AG09319 (cell line): ENCODE measurements around the gene DMBT1.
"Not testable (repeated sequence)": the region's sequence is repeated elsewhere in the genome, so short reads cannot be mapped to it uniquely, and the experiment has no call there.

Experiments used
- DNase-seq: peaks from one replicate; pipeline ENCODE4 v3.0.0-alpha.2; 2010; ENCODE audit warnings: low read depth; ENCODE audit errors: extremely low read depth
- TF ChIP-seq, protein P1 (sequence below): IDR thresholded peaks from 2 replicates; pipeline ENCODE4 v1.5.1; 2011; ENCODE audit warnings: low read depth, mild to moderate bottlenecking, inconsistent platforms, low read length, moderate library complexity

Gene DMBT1

DNA sequence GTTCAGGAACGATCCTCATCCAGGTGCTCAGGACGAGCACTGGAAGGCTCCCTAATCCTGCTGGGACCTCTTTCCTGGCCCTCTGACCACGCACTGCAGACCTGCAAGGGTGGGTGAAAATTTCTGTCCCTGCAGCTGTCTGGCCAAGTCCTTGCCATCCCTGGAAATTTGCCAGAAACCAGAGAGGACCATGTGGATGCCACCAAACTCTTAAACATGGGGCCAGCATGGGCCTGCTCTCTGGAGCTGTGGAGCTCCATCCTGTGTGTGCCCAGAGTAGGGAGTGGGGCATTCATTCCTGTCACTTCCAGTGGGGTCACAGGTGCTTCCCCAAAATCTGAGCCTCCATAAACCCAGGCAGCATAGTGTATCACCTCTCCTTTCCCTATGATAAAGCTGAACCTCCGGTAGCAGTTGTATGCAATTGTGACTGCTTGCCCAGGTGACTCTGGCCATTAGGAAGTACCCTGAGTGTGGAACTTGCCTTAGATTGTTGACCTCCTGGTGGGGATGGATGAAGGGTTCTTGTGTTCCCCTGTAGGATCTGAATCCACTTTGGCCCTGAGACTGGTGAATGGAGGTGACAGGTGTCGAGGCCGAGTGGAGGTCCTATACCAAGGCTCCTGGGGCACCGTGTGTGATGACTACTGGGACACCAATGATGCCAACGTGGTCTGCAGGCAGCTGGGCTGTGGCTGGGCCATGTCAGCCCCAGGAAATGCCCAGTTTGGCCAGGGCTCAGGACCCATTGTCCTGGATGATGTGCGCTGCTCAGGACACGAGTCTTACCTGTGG is 57.1 kb downstream of the DMBT1 start:
- TF ChIP-seq, protein P1, sequence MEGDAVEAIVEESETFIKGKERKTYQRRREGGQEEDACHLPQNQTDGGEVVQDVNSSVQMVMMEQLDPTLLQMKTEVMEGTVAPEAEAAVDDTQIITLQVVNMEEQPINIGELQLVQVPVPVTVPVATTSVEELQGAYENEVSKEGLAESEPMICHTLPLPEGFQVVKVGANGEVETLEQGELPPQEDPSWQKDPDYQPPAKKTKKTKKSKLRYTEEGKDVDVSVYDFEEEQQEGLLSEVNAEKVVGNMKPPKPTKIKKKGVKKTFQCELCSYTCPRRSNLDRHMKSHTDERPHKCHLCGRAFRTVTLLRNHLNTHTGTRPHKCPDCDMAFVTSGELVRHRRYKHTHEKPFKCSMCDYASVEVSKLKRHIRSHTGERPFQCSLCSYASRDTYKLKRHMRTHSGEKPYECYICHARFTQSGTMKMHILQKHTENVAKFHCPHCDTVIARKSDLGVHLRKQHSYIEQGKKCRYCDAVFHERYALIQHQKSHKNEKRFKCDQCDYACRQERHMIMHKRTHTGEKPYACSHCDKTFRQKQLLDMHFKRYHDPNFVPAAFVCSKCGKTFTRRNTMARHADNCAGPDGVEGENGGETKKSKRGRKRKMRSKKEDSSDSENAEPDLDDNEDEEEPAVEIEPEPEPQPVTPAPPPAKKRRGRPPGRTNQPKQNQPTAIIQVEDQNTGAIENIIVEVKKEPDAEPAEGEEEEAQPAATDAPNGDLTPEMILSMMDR = no peak
- DNase-seq = no peak

DNA sequence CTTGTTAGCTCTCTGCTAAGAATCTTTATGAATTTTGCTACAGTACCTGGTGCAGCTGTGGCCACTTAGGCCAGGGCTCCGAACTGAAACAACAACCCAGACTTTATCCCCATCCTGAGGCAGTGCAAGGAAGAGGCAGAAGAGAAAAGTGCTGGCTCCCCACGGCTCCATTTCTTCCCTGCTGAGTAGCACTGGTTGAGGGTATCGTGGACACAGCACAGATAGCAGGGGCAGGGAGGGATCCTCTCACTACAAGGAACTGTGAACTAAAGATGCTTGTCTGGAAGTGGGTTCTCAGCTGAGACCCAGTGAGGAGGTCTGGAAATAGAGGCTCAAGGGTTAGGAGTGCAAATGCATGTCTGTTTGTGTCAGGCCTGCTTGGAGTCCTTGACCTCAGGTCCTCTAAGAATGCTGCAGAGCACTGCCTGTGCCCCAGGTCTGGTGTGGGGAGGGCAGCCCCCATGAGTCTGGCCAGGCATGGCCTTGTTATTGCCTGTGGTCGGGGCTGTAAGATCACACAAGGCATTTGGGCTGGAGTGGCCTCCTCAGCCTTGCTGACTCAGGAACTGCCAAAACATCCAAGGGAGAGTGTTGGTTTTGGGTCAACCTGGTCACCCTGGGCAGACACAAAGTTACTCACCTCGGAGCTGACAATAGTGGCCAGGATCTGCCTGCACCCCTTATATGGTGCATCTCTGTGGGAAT is 58.1 kb downstream of the DMBT1 start:
- DNase-seq = no peak
- TF ChIP-seq, protein P1 = no peak

DNA sequence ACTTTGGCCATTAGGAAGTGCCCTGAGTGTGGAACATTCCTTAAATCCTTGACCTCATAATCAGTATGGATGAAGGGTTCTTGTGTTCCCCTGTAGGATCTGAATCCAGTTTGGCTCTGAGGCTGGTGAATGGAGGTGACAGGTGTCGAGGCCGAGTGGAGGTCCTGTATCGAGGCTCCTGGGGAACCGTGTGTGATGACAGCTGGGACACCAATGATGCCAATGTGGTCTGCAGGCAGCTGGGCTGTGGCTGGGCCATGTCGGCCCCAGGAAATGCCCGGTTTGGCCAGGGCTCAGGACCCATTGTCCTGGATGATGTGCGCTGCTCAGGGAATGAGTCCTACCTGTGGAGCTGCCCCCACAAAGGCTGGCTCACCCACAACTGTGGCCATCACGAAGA is 60.4 kb downstream of the DMBT1 start:
- not testable (repeated sequence) for DNase-seq

DNA sequence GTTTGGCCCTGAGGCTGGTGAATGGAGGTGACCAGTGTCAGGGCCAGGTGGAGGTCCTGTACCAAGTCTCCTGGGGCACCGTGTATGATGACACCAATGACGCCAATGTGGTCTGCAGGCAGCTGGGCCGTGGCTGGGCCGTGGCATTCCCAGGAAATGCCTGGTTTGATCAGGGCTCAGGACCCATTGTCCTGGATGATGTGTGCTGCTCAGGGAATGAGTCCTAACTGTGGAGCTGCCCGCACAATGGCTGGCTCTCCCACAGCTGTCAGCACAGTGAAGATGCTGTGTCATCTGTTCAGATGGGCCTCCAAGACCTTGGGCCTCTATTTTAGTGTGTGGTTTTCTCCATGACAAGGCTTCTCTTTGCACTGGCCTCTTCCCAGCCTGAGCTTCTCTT is 64.0 kb downstream of the DMBT1 start:
- DNase-seq = no peak
- TF ChIP-seq, protein P1 = no peak

DNA sequence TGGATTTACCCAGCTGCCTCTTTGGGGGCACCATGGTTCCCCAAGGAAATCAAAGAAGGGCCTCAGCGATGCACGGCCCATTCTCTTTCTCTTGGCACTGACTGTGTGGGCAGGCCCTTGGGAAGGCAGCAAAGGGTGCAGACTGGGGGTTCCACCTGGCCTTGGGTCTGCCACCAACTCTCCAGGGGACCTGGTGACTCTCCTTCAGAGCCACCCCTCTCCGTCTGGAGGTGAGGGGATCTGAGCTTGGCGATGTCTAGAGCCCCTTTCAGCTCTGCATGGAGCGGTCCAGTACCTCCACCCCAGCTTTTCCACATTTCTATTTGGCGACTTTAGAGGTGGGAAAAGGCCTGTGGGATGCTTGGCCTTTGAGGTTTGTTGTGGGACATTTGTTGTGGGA is 70.0 kb downstream of the DMBT1 start:
- TF ChIP-seq, protein P1 = no peak
- DNase-seq = no peak

DNA sequence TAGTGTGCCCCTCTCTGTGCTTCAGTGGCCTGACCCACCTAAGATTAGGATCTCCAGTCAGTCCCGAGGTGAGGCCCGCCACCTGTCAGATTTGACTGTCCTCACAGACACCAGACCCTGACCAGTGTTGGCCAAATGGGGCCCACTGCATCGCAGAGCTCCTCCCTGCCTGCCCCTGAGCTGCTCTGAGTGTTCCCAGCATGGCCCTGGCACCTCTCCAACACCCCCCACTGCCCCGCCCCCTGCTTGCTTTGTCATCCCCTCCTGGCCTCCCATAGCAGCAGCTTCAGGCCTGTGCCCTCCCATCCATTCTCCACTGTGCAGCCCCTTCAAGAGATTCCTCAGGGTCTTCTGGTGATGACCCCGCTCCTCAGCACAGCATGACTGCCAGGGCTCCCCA is 71.5 kb downstream of the DMBT1 start:
- no peak for DNase-seq
- TF ChIP-seq, protein P1 = no peak

DNA sequence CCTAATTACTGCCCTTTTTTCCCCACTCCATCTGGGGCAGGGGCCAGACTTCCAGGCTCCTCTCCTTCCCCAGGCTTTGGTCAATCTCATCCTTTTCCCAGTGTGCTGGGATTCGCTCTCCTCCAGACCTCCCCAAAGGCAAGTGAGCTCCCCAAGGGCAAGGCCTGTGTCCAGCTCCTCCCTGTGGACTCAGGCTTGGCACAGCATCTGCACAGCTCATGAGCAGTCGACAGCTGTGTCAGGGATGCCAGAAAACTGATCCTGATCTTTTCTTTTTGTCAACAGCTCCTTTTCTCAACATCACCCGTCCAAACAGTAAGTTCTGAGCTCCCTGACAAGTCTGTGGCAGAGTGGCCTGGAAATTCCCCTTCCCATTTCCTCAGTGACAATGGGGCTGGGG is 72.0 kb downstream of the DMBT1 start:
- DNase-seq = no peak
- TF ChIP-seq, protein P1 = no peak

DNA sequence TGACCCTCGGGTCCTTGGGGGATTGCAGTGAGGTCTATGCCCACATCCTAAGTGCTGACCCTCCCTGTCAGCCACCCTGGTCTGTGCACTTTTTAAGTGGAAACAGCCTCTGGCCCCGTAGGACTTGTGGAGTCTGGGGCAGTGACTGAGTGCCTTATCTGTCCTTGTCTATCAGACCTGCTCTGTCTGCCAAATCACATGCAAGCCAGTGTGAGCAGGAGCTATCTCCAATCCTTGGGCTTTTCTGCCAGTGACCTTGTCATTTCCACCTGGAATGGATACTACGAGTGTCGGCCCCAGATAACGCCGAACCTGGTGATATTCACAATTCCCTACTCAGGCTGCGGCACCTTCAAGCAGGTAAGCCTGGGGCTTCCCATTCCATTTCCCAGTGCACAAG is 76.4 kb downstream of the DMBT1 start:
- TF ChIP-seq, protein P1 = no peak
- no peak for DNase-seq
